IMR-90 (cell line): ENCODE data around the gene OR6C2. TPM values are rescaled to one million over a fixed set of nuclear protein-coding genes. Genes with fewer than 3 reads are reported as not detected.

ENCODE experiments used
- polyA plus RNA-seq, 3 experiments: library from polyadenylated mRNA; depleted of rRNA; stranded (reverse); fragments of >200 nt; gene quantifications; 2 replicates each; pipeline ENCODE4 v1.2.3, GENCODE V29; 2012; ENCODE audit warnings: low replicate concordance in 1 of 3
- total RNA-seq: library from RNA; depleted of rRNA; stranded (reverse); fragments of >200 nt; gene quantifications from 2 replicates; pipeline ENCODE4 v1.2.3, GENCODE V29; 2012; rRNA removed

OR6C2 gene
- total and polyA plus RNA-seq, 2 of the 4 experiments (the other 2 are of a cell fraction): not detected

Other genes starting within 250 kb of the OR6C2 start
- not detected in 2 replicates for gene OR10A7, start 223.1 kb upstream of the OR6C2 start, total RNA-seq
- gene OR10A7, start 223.1 kb upstream of the OR6C2 start, polyA plus RNA-seq (2012; rRNA removed): not detected in 2 replicates
- not detected in 2 replicates for gene OR6C74, start 199.5 kb upstream of the OR6C2 start, total RNA-seq
- gene OR6C74, start 199.5 kb upstream of the OR6C2 start, polyA plus RNA-seq (2012; rRNA removed): not detected in 2 replicates
- not detected in 2 replicates for gene OR6C6, start 147.5 kb upstream of the OR6C2 start, total RNA-seq
- gene OR6C6, start 147.5 kb upstream of the OR6C2 start, polyA plus RNA-seq (2012; rRNA removed): not detected in 2 replicates
- not detected in 2 replicates for gene OR6C1, start 129.7 kb upstream of the OR6C2 start, total RNA-seq
- not detected in 2 replicates for gene OR6C1, start 129.7 kb upstream of the OR6C2 start, polyA plus RNA-seq (2012; rRNA removed)
- gene OR6C3, start 113.3 kb upstream of the OR6C2 start, total RNA-seq: not detected in 2 replicates
- not detected in 2 replicates for gene OR6C3, start 113.3 kb upstream of the OR6C2 start, polyA plus RNA-seq (2012; rRNA removed)
- not detected in 2 replicates for gene OR6C75, start 81.1 kb upstream of the OR6C2 start, total RNA-seq
- gene OR6C75, start 81.1 kb upstream of the OR6C2 start, polyA plus RNA-seq (2012; rRNA removed): not detected in 2 replicates
- not detected in 2 replicates for gene OR6C65, start 43.5 kb upstream of the OR6C2 start, total RNA-seq
- not detected in 2 replicates for gene OR6C65, start 43.5 kb upstream of the OR6C2 start, polyA plus RNA-seq (2012; rRNA removed)
- not detected in 2 replicates for gene OR6C76, start 17.8 kb upstream of the OR6C2 start, total RNA-seq
- not detected in 2 replicates for gene OR6C76, start 17.8 kb upstream of the OR6C2 start, polyA plus RNA-seq (2012; rRNA removed)
- gene OR6C70, start 26.1 kb downstream of the OR6C2 start, total RNA-seq: not detected in 2 replicates
- gene OR6C70, start 26.1 kb downstream of the OR6C2 start, polyA plus RNA-seq (2012; rRNA removed): not detected in 2 replicates
- gene OR6C68, start 48.3 kb downstream of the OR6C2 start, total RNA-seq: not detected in 2 replicates
- not detected in 2 replicates for gene OR6C68, start 48.3 kb downstream of the OR6C2 start, polyA plus RNA-seq (2012; rRNA removed)
- gene OR6C4, start 105.5 kb downstream of the OR6C2 start, total RNA-seq: not detected in 2 replicates
- not detected in 2 replicates for gene OR6C4, start 105.5 kb downstream of the OR6C2 start, polyA plus RNA-seq (2012; rRNA removed)
- not detected in 2 replicates for gene OR2AP1, start 128.4 kb downstream of the OR6C2 start, total RNA-seq
- not detected in 2 replicates for gene OR2AP1, start 128.4 kb downstream of the OR6C2 start, polyA plus RNA-seq (2012; rRNA removed)
- gene OR10P1, start 192.8 kb downstream of the OR6C2 start, total RNA-seq: not detected in 2 replicates
- gene OR10P1, start 192.8 kb downstream of the OR6C2 start, polyA plus RNA-seq (2012; rRNA removed): not detected in 2 replicates